HG03565 (cell line): ENCODE data around the gene TXK.

Source experiments
- ATAC-seq: cut with Tn5 transposase; IDR thresholded peaks from one replicate; pipeline ENCODE4 v1.9.1; 2021; ENCODE audit warnings: mild to moderate bottlenecking, moderate library complexity; ENCODE audit not compliant: unreplicated experiment

The TXK gene

DNA sequence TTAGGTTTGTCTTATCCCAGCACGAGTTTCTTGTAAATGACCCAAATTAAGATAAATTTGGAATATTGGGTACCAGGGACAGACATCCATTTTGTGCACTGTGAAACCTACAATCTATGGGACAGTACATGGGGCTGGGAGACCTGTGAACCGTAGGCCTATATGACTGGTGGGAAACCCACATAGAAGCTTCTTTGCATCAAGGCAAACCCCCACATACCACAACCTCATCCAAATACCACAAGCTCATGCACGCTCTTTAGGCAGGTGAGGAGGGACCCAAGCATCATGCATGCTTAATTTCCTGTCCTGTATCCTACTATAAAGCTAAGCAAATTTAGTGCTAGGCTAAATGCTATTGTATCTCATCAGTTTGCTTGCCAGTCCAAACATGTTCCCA lies 69.7 kb downstream of the TXK start:
- ATAC-seq = no peak

DNA sequence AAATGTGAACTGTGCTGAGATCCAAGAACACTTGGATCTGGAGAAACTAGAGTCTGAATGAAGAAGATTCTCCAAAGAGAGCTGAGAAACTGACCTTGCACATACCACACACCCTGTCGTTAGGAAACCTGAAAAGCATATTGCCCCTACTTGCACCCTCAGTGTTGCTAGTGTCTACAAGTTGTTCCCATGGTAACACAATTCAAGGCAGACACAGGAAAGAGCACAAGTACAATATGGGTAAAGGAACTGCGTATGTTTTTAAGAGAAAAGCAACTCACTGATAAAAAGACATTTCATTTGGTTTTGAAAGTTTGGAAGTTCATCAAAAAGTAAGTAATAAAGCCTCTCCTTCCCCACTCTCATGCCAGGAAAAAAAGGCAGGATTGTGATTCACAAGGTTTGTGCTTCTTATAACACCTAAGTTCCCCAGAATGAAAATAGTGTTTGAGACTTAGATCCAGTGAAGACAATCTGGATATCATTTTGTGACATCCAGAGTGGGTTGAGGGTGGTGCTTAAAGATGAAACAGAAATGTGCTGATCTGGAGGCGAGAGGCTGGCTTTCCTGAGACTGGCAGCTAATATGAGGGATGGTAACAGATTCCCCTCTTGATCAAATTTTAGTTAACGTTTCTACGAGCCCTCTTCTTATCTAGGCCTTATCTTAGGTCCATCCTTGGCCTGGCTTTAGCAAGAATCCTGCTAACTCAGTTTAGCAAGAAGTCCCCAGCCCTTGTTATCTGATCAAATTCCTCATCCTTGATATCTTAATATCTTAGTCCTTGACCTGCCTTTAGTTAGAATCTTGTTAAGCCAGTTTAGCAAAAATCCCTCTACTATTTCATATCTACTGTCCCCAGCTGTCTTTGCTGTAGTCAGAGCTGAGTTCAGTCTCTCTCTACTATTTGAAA lies 75.2 kb downstream of the TXK start:
- no peak for ATAC-seq

DNA sequence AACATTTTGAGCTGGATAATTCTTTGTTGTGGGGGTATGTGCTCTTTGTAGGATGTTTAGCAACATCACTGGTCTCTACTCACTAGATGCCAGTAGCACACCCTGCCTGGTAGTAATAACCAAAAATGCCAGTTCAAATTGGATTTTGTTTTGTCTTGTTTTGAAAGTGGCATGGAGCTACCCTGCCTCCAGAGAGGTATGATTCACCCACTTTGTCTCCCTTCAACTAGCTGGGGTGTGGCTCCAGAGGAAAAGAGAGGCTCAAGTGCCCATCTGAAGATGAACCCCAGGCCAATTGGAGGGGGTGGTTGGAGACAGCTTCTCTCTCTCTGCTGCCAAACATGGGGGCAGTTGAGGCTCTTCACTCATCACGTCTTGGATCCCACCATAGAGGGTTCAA lies 83.0 kb downstream of the TXK start:
- no peak for ATAC-seq

DNA sequence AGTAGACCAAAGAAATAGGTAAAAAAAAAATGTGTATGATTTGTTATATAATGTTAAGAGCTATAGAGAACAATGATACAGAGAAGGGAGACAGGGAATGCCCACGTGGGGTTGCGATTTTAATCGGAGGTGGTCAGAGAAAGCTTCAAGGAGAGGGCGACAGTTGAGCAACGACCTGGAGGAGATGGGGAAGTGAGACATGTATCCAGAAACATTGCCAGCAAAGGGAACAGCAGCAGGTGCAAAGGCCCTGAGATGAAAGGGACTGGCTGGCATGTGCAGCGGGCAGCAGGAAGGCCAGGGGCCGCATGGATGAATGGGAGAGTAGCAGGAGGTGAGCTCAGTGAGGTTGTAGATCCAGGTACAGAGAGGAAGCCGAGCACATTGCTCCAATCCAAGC lies 84.6 kb downstream of the TXK start:
- no peak for ATAC-seq

DNA sequence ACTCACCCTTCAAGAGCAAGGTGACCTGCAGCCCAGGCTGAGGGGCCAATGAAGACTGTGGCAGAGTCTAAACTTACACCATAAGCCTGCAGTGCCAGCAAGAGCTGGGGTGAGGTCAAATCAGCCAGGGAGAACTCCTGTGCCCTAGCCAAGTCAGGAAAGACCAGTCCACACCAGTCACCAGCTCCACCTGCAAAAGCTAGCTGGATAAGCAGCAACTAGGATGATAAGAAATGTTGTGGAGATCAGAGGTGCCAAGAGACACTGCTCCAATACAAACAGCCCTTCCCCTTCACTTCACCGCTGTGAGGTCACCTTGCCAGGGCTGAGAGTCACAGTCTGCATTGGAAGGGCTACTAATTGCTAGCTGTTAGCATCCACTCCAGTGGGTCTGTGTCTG lies 86.2 kb downstream of the TXK start:
- no peak for ATAC-seq

DNA sequence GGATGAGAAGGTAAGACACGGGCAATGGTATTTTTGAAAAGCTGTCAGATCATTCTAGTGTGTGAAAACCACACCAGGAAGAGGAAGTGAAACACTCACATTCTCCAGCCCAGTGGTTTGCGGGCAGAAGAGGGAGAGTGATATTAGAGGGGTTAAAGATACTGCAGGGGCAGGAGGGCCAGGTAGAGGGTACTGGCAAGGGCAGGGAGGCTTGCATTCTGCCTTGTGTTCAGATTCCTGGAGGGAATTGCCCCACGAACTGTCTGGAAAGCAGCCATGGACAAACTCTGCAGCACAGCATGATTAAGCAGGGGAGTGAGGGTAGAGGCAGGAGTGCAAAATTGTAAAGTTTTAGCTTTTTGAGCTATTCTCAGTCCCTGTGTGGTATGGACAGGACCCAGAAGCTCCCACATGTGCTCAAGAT lies 86.6 kb downstream of the TXK start:
- peak; percentile 96 for ATAC-seq

DNA sequence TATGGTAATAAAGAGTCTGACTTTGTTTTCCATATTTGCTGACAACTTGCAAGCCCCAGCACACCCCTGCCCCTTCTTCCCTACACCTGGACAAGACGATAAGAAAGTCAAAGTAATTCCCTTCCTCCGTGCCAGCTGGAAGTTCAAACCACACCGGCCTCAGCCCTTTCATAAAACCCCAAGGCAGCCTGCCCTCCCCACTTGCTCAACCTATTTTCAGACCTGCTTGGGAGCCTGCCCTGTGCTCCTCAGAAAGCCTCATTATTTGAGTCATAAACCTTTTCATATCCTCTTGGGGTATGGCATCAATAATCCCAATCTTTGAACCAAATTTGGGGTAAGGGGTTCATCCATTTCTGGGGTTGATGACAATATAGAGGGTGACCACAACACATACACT lies 88.0 kb downstream of the TXK start:
- ATAC-seq = no peak

DNA sequence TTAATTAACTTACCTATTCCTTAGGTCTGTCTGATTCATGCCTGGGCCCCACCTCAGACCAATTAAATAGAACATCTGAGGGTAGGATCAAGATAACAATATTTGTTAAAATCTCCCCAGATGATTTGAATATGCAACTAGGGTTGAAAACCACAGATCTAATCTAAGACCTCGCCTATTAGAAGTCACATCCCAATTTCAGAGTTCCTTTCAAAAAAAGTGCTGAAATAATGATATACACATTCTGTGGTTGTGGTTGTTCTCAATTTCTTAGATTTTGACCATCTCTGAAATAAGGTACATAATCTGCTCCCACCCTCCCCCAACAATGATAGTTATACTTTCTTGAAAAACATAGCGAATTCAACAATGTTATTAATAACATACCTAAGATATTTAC lies 89.8 kb downstream of the TXK start:
- ATAC-seq = no peak

DNA sequence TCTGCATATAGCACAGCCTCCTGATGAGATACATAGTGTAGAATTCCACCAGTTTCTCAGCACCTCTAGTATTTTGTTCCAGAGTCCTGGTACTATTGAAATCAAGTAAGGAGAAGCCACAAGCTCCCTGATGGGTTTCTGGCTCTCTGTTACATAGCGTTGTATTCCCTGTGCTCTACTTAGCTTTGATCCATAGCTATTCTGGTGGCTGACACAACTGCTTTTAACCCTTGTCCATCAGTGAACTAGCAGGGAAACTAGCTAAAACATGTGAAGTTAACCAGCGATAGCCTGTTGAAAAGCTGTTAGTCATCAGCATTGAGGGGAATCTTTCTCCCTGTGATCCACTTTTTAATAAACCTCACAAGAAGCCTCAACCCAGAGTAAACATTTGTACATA lies 90.5 kb downstream of the TXK start:
- ATAC-seq = no peak

DNA sequence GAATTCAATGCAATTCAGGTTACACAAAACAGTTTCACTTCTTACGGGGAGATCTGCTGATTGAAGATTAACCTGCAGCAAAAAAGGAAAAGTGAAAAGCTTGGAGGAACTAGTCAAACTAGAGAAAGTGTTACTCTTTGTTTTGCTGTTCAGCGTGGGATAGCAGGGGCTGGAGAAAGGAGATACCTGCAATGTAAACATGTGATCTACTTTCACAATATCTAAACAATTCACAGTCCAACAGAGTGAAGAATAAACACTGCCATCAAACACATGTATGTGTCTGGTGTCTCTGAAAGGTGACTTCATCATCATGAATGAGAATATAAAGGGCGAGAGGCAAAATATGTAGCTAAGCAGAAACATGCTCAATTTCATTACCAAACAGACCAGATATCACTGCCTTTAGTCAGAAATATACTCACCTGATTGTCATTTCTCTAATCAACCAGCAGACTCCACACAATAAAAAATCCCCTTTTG lies 91.0 kb downstream of the TXK start:
- no peak for ATAC-seq

DNA sequence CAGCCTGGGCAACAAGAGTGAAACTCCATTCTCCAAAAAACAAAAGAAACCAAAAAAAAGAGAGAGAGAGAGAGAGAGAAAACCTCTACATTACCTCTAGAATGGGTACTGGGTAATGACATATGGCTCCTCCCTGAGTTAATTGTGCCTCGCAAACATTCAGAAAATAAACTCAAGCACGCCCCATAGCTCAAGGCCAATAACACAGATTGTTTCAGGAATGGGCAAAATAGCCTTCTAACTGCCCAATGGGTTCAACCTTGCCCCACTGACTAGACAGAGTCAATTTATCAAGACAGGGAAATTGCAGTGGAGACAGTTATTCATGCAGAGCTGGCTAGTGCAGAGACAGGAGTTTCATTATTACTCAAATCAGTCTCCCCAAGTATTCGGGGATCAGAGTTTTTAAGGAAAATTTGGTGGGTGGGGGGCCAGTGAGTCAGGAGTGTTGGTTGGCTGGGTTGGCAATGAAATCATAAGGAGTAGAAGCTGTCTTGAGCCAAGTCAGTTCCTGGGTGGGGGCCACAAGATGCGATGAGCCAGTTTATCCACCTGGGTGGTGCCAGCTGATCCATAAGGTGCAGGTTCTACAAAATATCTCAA lies 92.4 kb downstream of the TXK start:
- ATAC-seq = no peak

DNA sequence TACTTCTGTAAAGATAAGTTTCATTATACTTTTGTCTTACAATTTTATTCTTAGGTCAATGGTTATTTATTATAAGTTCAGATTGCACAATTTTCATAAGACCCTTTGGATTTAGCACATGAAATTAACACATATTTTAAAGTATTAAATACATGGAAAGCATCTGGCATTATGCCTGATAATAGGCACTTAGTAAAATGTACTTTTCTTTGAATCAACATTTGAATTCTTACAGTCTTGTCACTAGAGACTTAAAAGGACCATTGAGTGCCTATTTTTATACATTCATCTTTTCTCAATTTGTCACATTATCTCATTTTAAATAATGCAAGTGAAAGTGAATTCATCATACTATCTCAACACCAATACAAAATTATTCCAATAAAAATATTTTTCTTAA lies 94.5 kb downstream of the TXK start:
- ATAC-seq = no peak

DNA sequence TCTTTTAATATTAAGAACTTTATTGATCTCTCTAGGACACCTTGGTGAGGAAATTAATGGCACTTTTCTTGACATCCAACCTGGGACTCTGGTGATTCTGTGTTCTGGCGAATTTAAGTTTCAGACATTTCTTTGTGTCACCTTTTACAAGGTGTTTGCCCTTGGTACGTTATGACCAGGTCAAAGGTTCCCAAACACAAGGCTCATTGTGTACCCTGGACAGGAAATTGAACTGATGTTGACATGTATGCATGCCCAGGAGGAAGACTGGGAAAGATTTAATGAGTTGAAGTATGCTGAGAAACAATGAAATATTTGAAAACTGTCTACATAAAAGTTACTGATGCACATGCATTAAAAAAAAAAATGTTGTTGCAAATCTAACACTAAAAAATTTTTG lies 95.4 kb downstream of the TXK start:
- no peak for ATAC-seq

DNA sequence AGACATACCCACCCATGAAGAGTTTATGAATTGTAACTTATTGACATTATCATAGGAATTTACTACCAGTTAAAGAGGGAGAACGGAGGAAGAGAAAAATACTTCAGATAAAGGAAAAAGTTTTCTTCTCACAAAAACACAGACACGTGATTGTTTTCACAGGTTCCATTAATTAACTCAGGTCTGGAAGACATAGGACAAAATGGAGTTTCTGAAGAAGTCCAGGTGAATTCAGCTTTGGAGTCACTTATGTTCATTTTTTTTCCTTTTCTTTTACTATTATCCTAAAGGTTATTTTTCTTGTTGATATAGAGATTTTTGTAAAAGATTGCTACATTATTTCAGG lies 97.0 kb downstream of the TXK start:
- no peak for ATAC-seq

DNA sequence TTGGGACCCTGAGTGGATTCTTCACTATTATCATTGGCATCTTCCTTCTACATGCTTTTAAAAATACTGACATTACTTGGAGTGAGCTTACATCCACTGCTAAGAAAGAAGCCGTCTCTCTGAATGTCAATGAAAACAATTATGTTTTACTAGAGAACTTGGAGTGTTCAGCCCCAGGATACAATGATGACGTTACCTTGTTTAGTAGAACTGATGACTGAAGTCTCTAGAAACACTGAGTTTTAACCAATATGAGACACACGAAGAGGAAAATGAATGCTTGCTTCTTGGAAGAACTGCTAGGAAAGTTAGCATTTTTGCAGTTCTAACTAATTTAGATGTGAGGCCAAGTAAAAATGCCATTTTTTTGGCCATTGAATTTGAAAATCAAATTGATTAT lies 98.1 kb downstream of the TXK start:
- no peak for ATAC-seq

DNA sequence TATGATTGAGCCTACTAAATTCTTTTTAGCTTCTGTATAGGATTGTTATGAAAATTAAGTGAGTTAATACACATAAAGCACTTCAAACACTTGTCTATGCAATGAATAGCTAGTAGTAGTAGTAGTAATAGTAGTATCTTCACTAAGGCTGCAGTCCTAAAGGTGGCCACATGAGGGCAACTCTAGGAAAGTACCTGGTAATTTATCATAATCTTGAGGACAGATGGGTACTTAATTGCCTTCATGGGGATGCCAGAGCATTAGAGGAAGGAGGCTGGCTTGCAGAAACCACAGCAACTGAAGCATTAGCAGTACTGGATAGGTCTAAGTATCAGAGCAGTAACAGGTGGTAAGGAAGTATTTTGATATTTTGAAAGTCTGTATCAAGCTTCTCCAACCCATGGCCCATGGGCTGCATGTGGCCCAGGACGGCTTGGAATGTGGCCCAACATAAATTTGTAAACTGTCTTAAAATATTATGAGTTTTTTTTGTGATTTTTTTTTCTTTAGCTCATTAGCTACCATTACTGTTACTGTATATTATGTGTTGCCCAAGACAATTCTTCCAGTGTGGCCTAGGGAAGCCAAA lies 100.1 kb downstream of the TXK start:
- no peak for ATAC-seq

DNA sequence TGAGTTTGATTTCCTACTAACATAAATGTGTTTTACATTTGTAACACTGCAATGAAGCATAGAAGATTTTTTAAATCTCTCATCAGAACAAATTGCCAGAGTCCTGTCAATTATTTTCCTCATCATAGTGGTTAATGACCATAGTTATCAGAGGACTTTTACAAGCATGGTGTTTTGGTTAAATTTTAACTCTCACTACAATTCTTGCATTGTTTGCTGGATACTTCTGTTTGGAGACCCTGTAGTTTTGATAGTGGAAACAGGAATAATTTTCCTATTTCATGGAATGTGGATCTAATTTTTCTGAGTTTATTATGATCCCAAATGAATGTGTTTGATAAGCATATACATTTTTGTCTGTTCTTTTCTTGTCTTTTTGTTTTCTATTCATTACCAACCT lies 100.6 kb downstream of the TXK start:
- ATAC-seq = no peak

DNA sequence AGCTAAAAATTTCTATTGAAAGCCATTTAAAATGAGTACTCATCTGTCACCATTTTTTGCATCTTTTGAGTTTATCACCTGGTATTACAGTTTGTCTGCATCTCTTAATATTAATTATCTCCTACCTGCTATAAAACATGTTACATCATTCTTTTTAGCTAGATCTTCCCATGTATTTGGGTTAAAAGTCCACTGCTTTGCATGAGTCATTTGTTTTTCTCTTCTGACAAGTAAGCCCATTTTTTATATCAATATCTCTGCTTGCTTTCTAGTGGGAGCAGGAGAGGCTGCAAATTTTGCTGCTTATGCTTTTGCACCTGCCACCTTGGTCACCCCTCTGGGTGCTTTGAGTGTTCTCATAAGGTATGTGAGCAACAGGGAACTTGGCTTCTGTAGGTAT lies 101.3 kb downstream of the TXK start:
- ATAC-seq = no peak

DNA sequence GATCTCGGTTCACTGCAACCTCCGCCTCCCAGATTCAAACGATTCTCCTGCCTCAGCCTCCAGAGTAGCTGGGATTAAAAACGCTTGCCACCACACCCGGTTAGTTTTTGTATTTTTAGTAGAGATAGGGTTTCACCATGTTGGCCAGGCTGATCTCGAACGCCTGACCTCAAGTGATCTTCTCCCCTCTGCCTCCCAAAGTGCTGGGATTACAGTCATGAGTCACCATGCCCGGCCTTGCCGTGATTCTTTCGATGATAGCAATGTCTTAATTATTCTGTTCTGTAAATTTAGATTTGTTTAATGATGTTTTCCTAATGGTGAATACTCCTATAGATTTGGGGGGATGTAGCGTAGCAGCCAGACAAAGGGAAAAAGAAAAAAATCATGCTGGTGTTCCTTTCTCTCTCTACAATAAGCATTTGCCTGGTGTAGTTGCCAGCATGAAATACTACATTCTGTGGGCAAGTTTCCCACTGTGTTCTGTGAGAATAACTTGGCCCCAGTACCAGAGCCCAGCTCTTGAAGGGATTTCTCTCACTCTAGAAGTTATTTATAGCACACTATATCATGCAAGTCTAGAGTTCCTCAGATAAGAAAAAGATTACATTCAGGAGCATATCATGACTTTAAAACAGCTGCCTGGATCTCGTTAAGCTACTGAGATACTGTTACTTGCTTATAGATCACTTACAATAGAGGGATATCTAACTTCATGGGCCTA lies 102.1 kb downstream of the TXK start:
- no peak for ATAC-seq

DNA sequence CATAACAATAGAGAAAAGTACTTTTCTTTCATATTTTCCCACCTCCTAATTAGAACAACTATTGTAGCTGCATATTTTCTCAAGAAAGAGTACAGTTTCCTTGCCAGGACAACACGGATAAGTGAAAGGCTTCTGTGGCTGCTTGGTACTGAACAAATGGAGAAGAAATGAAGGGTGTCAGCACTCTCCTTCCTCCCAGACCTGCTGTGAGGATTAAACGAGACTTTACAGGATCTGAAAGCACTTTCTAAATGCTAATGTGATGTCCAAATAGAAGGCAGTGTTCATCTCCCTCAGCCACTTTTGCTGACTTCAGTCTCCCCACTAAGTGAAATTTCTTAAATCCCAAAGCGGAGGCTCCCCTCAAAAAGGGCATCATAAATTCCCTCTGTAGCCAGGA lies 103.6 kb downstream of the TXK start:
- ATAC-seq = no peak

DNA sequence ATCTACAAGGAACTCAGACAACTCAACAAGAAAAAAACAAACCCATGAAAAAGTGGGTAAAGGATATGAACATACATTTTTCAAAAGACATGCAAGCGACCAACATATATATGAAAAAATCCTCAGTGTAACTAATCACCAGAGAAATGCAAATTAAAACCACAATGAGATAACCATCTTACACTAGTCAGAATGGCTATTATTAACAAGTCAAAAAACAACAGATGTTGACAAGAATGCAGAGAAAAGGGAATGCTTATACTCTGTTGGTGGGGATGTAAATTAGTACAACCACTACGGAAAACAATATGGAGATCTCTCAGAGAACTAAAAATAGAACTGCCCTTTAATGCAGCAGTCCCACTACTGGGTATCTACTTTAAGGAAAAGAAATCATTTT lies 105.4 kb downstream of the TXK start:
- peak; percentile 52 for ATAC-seq

DNA sequence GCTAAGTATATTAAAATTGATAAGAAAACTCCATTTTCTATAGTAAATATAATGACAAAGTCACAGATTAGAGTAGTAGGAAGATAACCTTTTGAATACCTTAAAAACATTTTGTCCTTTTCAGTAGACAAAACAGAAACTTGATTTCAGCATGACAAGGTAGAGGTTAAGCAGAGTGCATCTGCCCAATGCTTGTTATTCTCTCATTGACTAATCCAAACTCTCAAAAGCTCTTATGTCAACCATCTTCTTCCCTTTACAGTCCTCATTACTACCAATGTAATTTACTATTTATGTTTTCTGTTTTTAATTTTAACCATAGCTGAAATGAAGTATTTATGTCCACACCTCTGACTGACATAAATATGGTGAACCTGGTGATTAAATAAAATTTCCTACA lies 106.4 kb downstream of the TXK start:
- peak; percentile 75 for ATAC-seq
